Endothelial cell of umbilical vein (primary cell): ENCODE measurements around the gene PFDN1. TPM values are rescaled to one million over a fixed set of nuclear protein-coding genes. Genes with fewer than 3 reads are reported as not detected.

Experiments used
- BruUV-seq: library from RNA; stranded (reverse); fragments of 400-500 nt; replicated peaks from 2 replicates; lab custom pipeline; 2021; lab: Mats Ljungman, UMichigan
- CTCF ChIA-PET: fragments of 300-600, 350-600 bp; sonication (Branson Sonifier 250); formaldehyde crosslinking; loops from one replicate; lab custom pipeline; 2021; ENCODE audit warnings: antibody characterized with exemption, inconsistent platforms; lab: Charles Lee
- POLR2A ChIA-PET: fragments of 300-600, 350-600 bp; sonication (Branson Sonifier 250); formaldehyde crosslinking; loops from one replicate; lab custom pipeline; 2021; ENCODE audit warnings: antibody characterized with exemption, inconsistent platforms; lab: Charles Lee
- DNase-seq: peaks from one replicate; pipeline ENCODE4 v3.0.0-alpha.2; 2011; ENCODE audit warnings: low read depth, low spot score
- FAIRE-seq: peaks from 2 replicates; lab custom pipeline; 2011; peaks lifted over from hg19 to GRCh38; lab: Jason Lieb, UNC
- H2AFZ ChIP-seq: 2 replicates; pipeline ENCODE4 v1.6.0; 2012; ENCODE audit warnings: low read depth, low read length, control low read depth, inconsistent platforms
- H3K27ac ChIP-seq: 2 replicates; pipeline ENCODE4 v1.5.1; 2011; ENCODE audit warnings: low read depth, mild to moderate bottlenecking, control low read depth, low read length, moderate library complexity; ENCODE audit not compliant: insufficient read depth
- H3K27me3 ChIP-seq, 2 experiments: 2 replicates each; pipeline versions ENCODE4 v1.6.0 to v1.6.1; 2011; ENCODE audit warnings: low read length in 2 of 2, mixed read lengths in 1 of 2; ENCODE audit not compliant: control insufficient read depth in 2 of 2, insufficient read depth in 2 of 2
- H3K36me3 ChIP-seq, 2 experiments: 2 replicates in 1 of 2; 3 replicates in 1 of 2; pipeline ENCODE4 v1.5.1; 2011; ENCODE audit warnings: low read length in 2 of 2, mild to moderate bottlenecking in 1 of 2, moderate library complexity in 1 of 2; ENCODE audit not compliant: control insufficient read depth in 2 of 2, insufficient read depth in 2 of 2; ENCODE audit errors: extremely low read depth in 1 of 2
- H3K4me1 ChIP-seq: 3 replicates; pipeline ENCODE4 v1.5.1; 2011; ENCODE audit warnings: mild to moderate bottlenecking, low read length; ENCODE audit not compliant: control insufficient read depth, insufficient read depth; ENCODE audit errors: extremely low read depth
- H3K4me2 ChIP-seq: 2 replicates; pipeline ENCODE4 v1.6.1; 2011; ENCODE audit warnings: low read length, control low read depth, mixed read lengths; ENCODE audit not compliant: insufficient read depth
- H3K4me3 ChIP-seq, 3 experiments: fragments of 200-600 bp in 1 of 3; sonication (generic), shearing (Covaris generic) in 1 of 3; replicated peaks in 1 of 3; 2 replicates each; pipeline ENCODE4 v1.5.1; 2011 to 2016; ENCODE audit warnings: control low read depth in 3 of 3, low read length in 3 of 3, mild to moderate bottlenecking in 2 of 3, inconsistent platforms in 1 of 3, low read depth in 1 of 3, moderate library complexity in 1 of 3; ENCODE audit not compliant: insufficient read depth in 1 of 3
- H3K79me2 ChIP-seq: 2 replicates; pipeline ENCODE4 v1.6.0; 2012; ENCODE audit warnings: low read length, inconsistent platforms; ENCODE audit not compliant: control insufficient read depth, insufficient read depth
- H3K9ac ChIP-seq: replicated peaks from 2 replicates; pipeline ENCODE3; 2011; ENCODE audit warnings: low read length, control low read depth; ENCODE audit not compliant: insufficient read depth; ENCODE audit errors: extremely low read depth
- H3K9me1 ChIP-seq: replicated peaks from 3 replicates; pipeline ENCODE4 v1.6.0; 2011; ENCODE audit warnings: mild to moderate bottlenecking, low read length; ENCODE audit not compliant: control insufficient read depth, insufficient read depth; ENCODE audit errors: extremely low read depth
- H3K9me3 ChIP-seq: replicated peaks from 2 replicates; pipeline ENCODE4 v1.5.1; 2012; ENCODE audit warnings: low read length, inconsistent platforms; ENCODE audit not compliant: control insufficient read depth, insufficient read depth
- H4K20me1 ChIP-seq: replicated peaks from 2 replicates; pipeline ENCODE3; 2011; ENCODE audit warnings: mild to moderate bottlenecking, low read length; ENCODE audit not compliant: control insufficient read depth, insufficient read depth; ENCODE audit errors: extremely low read depth
- CTCF ChIP-seq, 2 donors: IDR thresholded peaks; 1 replicate in 1 of 2; 2 replicates in 1 of 2; pipeline ENCODE4 v1.5.1; 2011; ENCODE audit warnings: low read length in 2 of 2, mild to moderate bottlenecking in 2 of 2, moderate library complexity in 2 of 2, control low read depth in 1 of 2, inconsistent platforms in 1 of 2, low read depth in 1 of 2; ENCODE audit not compliant: insufficient read depth in 1 of 2; ENCODE audit errors: extremely low read depth in 1 of 2
- GATA2 ChIP-seq: IDR thresholded peaks from 2 replicates; pipeline ENCODE4 v1.7.0; 2011; ENCODE audit warnings: low read depth, mild to moderate bottlenecking, moderate library complexity, mixed read lengths, low read length; ENCODE audit not compliant: insufficient read length, insufficient read depth
- JUN ChIP-seq: IDR thresholded peaks from 2 replicates; pipeline ENCODE4 v1.6.1; 2011; ENCODE audit warnings: borderline replicate concordance, low read depth; ENCODE audit not compliant: insufficient read length, insufficient read depth
- MAX ChIP-seq: IDR thresholded peaks from 2 replicates; pipeline ENCODE4 v1.6.1; 2011; ENCODE audit not compliant: insufficient read depth, insufficient read length
- MYC ChIP-seq: IDR thresholded peaks from one replicate; pipeline ENCODE4 v1.6.1; 2011; ENCODE audit warnings: mild to moderate bottlenecking, low read depth, low read length
- POLR2A ChIP-seq: IDR thresholded peaks from 2 replicates; pipeline ENCODE4 v1.6.1; 2012; ENCODE audit warnings: low read depth, mild to moderate bottlenecking, control low read depth, low read length
- dilution Hi-C: fragments of 300-500 bp; cut with MboI; formaldehyde crosslinking; loops from one replicate; pipeline ENCODE4 v1.15.0; 2019; ENCODE audit warnings: low sequenced_read_pairs; ENCODE audit not compliant: extremely low pct_ligation_motif_present
- intact Hi-C: fragments of 100-400 bp; cut with micrococcal nuclease; formaldehyde crosslinking; loops from one replicate; pipeline ENCODE4 v1.10.0; 2022
- polyA plus RNA-seq, 4 experiments: library from polyadenylated mRNA; depleted of rRNA in 3 of 4; stranded (reverse) in 3 of 4; unstranded in 1 of 4; fragments of >200 nt; gene quantifications; 2 replicates each; pipeline versions ENCODE4 v1.2.1 to v1.2.3, GENCODE V29; 2011 to 2012; ENCODE audit warnings: missing spikeins in 1 of 4
- total RNA-seq: library from RNA; stranded (reverse); gene quantifications from 2 replicates; pipeline ENCODE4 v1.2.3, GENCODE V29; 2021

Gene PFDN1
- total and polyA plus RNA-seq, 2 donors (not counting 3 experiments of a cell fraction or from before 2014, with no cell fraction given): 107 to 158 TPM

GRCh38 chr5:140337880-140338279, 35.0 kb upstream of the PFDN1 start:
- Histone ChIP-seq H3K36me3 (peaks cover 41 to 50% of the 10 kb centered on the region in 2 experiments), H3K4me3 (no peak overlapping the region), H3K9me1 (peaks cover 3% of the 10 kb centered on the region), H3K79me2 (peaks cover 63% of the 10 kb centered on the region), H3K4me2 (no peak overlapping the region), H2AFZ (no peak overlapping the region), H4K20me1 (no peaks in the 10 kb centered on the region), H3K9ac (no peak overlapping the region), H3K4me1 (peaks cover 28% of the 10 kb centered on the region), H3K27ac (no peak overlapping the region), H3K27me3 (no peaks in the 10 kb centered on the region), H3K9me3 (no peaks in the 10 kb centered on the region)
- BruUV-seq: no TSS peak
- TF ChIP-seq POLR2A: no peak
- TF ChIP-seq MAX: no peak
- no peak for TF ChIP-seq JUN
- TF ChIP-seq MYC: no peak
- CTCF ChIA-PET: interaction anchor here (1.0 to 3.4 kb wide), 7 partner anchors 8 to 98 kb away, joined by 3 to 20 read pairs (median 4); partner anchors contain the start of gene HBEGF
- FAIRE-seq: no peak
- dilution Hi-C loops: no loop called here
- intact Hi-C loops: no loop called here
- POLR2A ChIA-PET: interaction anchor here (0.6 to 1.6 kb wide), 2 partner anchors 9 to 79 kb away, joined by 5 to 7 read pairs; partner anchors contain the start of gene HBEGF
- no peak for DNase-seq

- FAIRE-seq (no peak), DNase-seq (no peak)
- Histone ChIP-seq H3K9me3 (no peaks in the 10 kb centered on the region), H3K27ac (peak overlapping the region; percentile 21), H2AFZ (no peak overlapping the region), H3K4me3 (no peak overlapping the region), H3K9me1 (peaks cover 3% of the 10 kb centered on the region), H3K9ac (no peak overlapping the region), H3K36me3 (peaks cover 37 to 49% of the 10 kb centered on the region in 2 experiments), H3K4me2 (no peak overlapping the region), H3K4me1 (peaks cover 13% of the 10 kb centered on the region), H3K79me2 (peaks cover 49% of the 10 kb centered on the region), H3K27me3 (no peaks in the 10 kb centered on the region), H4K20me1 (no peaks in the 10 kb centered on the region)
- POLR2A ChIA-PET: interaction anchor here (2.6 kb wide), 1 partner anchor 10 kb away, joined by 9 read pairs; the partner anchor contains the start of gene HBEGF
- no TSS peak for BruUV-seq
- intact Hi-C loops (no loop called here), dilution Hi-C loops (no loop called here)
- CTCF ChIA-PET: interaction anchor here (0.7 to 3.1 kb wide), 5 partner anchors 9 to 76 kb away, joined by 3 to 18 read pairs (median 7); partner anchors contain the start of gene HBEGF
- no peak for TF ChIP-seq CTCF (IDR thresholded peaks at IDR 0.05; ENCODE audit: extremely low read depth in 1 of 2, insufficient read depth in 1 of 2, low read depth in 1 of 2, low read length in 2 of 2)
- no peak for TF ChIP-seq GATA2
- TF ChIP-seq MYC: no peak
These were observed 33.5 kb upstream of the PFDN1 start for GRCh38 chr5:140336388-140336787.
